ENCODE measurements around the gene STK38.
A peak's percentile ranks its signal among the peaks of the same experiment; 100 is the strongest.

STK38 gene

GRCh38 chr6:36505744-36506534 is 41.3 kb downstream of the STK38 start:
- Histone ChIP-seq H3K27me3 (replicated peaks in 2 of 5; ENCODE audit: control insufficient read depth in 4 of 5, insufficient read depth in 5 of 5, low read length in 4 of 5) (no peaks in the 10 kb centered on the region), H3K9me3 (ENCODE audit: control extremely low read depth in 1 of 5, control insufficient read depth in 4 of 5, insufficient read depth in 2 of 5, low read depth in 1 of 5, low read length in 4 of 5) (peaks cover 0 to 10% (median 5%) of the 10 kb centered on the region in 5 experiments), H3K4me3 (ENCODE audit: control insufficient read depth in 1 of 7, extremely low read depth in 1 of 7, insufficient read depth in 4 of 7, low read depth in 2 of 7, low read length in 6 of 7) (no peak overlapping the region), H3K36me3 (ENCODE audit: control insufficient read depth in 4 of 4, insufficient read depth in 4 of 4, low read length in 3 of 4) (peaks cover 24 to 77% (median 50%) of the 10 kb centered on the region in 4 experiments), H3K27ac (ENCODE audit: insufficient read depth in 1 of 2, low read depth in 1 of 2, low read length in 2 of 2, poor library complexity in 1 of 2, severe bottlenecking in 2 of 2) (no peak overlapping the region), H3K4me1 (ENCODE audit: control extremely low read depth in 1 of 4, control insufficient read depth in 4 of 4, insufficient read depth in 4 of 4, low read length in 3 of 4) (no peaks in the 10 kb centered on the region)
- POLR2A ChIA-PET: no interaction called here
- WGBS (ENCODE audit: insufficient coverage): 100% methylated on average over 1 of the region's 6 CpGs
- DNase-seq: no peak
- CTCF ChIA-PET: interaction anchor here (1.4 kb wide), 1 partner anchor 77 kb away, joined by 3 read pairs; no protein-coding TSS in a partner anchor

- Histone ChIP-seq H3K27ac (ENCODE audit: insufficient read depth in 1 of 2, low read depth in 1 of 2, low read length in 2 of 2, poor library complexity in 1 of 2, severe bottlenecking in 2 of 2) (no peak overlapping the region), H3K27me3 (replicated peaks in 2 of 5; ENCODE audit: control insufficient read depth in 4 of 5, insufficient read depth in 5 of 5, low read length in 4 of 5) (no peaks in the 10 kb centered on the region), H3K4me1 (ENCODE audit: control extremely low read depth in 1 of 4, control insufficient read depth in 4 of 4, insufficient read depth in 4 of 4, low read length in 3 of 4) (no peaks in the 10 kb centered on the region), H3K4me3 (ENCODE audit: control insufficient read depth in 1 of 7, extremely low read depth in 1 of 7, insufficient read depth in 4 of 7, low read depth in 2 of 7, low read length in 6 of 7) (no peak overlapping the region), H3K36me3 (ENCODE audit: control insufficient read depth in 4 of 4, insufficient read depth in 4 of 4, low read length in 3 of 4) (peaks cover 18 to 74% (median 44%) of the 10 kb centered on the region in 4 experiments), H3K9me3 (ENCODE audit: control extremely low read depth in 1 of 5, control insufficient read depth in 4 of 5, insufficient read depth in 2 of 5, low read depth in 1 of 5, low read length in 4 of 5) (peaks cover 0 to 5% (median 4%) of the 10 kb centered on the region in 5 experiments)
- ChIA-PET CTCF (interaction anchor here (1.4 kb wide), 1 partner anchor 76 kb away, joined by 3 read pairs; no protein-coding TSS in a partner anchor), POLR2A (no interaction called here)
- 100% methylated on average over 1 of the region's 2 CpGs for WGBS (ENCODE audit: insufficient coverage)
- no peak for DNase-seq
Measured at GRCh38 chr6:36504982-36505381, 42.3 kb downstream of the STK38 start.

- no CpG with 5 or more reads among the region's 3 CpGs for WGBS (ENCODE audit: insufficient coverage)
- ChIA-PET CTCF (interaction anchor here (1.3 to 1.7 kb wide), 3 partner anchors 15 to 75 kb away, joined by 3 to 4 read pairs (median 4); no protein-coding TSS in a partner anchor), POLR2A (no interaction called here)
- H3K4me3 ChIP-seq (ENCODE audit: control insufficient read depth in 1 of 7, extremely low read depth in 1 of 7, insufficient read depth in 4 of 7, low read depth in 2 of 7, low read length in 6 of 7): no peak overlapping the region
- no peaks in the 10 kb centered on the region for H3K27me3 ChIP-seq (replicated peaks in 2 of 5; ENCODE audit: control insufficient read depth in 4 of 5, insufficient read depth in 5 of 5, low read length in 4 of 5)
- no peak overlapping the region for H3K27ac ChIP-seq (ENCODE audit: insufficient read depth in 1 of 2, low read depth in 1 of 2, low read length in 2 of 2, poor library complexity in 1 of 2, severe bottlenecking in 2 of 2)
- H3K36me3 ChIP-seq (ENCODE audit: control insufficient read depth in 4 of 4, insufficient read depth in 4 of 4, low read length in 3 of 4): peaks cover 21 to 74% (median 44%) of the 10 kb centered on the region in 4 experiments
- H3K9me3 ChIP-seq (ENCODE audit: control extremely low read depth in 1 of 5, control insufficient read depth in 4 of 5, insufficient read depth in 2 of 5, low read depth in 1 of 5, low read length in 4 of 5): no peaks in the 10 kb centered on the region
- DNase-seq: no peak
- H3K4me1 ChIP-seq (ENCODE audit: control extremely low read depth in 1 of 4, control insufficient read depth in 4 of 4, insufficient read depth in 4 of 4, low read length in 3 of 4): no peaks in the 10 kb centered on the region
Measured at GRCh38 chr6:36504181-36504580, 43.1 kb downstream of the STK38 start.

- 100% methylated on average over 2 of the region's 6 CpGs for WGBS (ENCODE audit: insufficient coverage)
- Histone ChIP-seq H3K27ac (ENCODE audit: insufficient read depth in 1 of 2, low read depth in 1 of 2, low read length in 2 of 2, poor library complexity in 1 of 2, severe bottlenecking in 2 of 2) (no peak overlapping the region), H3K36me3 (ENCODE audit: control insufficient read depth in 4 of 4, insufficient read depth in 4 of 4, low read length in 3 of 4) (peaks cover 29 to 85% (median 47%) of the 10 kb centered on the region in 4 experiments), H3K4me1 (ENCODE audit: control extremely low read depth in 1 of 4, control insufficient read depth in 4 of 4, insufficient read depth in 4 of 4, low read length in 3 of 4) (no peaks in the 10 kb centered on the region), H3K9me3 (ENCODE audit: control extremely low read depth in 1 of 5, control insufficient read depth in 4 of 5, insufficient read depth in 2 of 5, low read depth in 1 of 5, low read length in 4 of 5) (no peaks in the 10 kb centered on the region), H3K27me3 (replicated peaks in 2 of 5; ENCODE audit: control insufficient read depth in 4 of 5, insufficient read depth in 5 of 5, low read length in 4 of 5) (no peaks in the 10 kb centered on the region), H3K4me3 (ENCODE audit: control insufficient read depth in 1 of 7, extremely low read depth in 1 of 7, insufficient read depth in 4 of 7, low read depth in 2 of 7, low read length in 6 of 7) (no peak overlapping the region)
- DNase-seq: no peak
- ChIA-PET CTCF (interaction anchor here (0.9 to 2.1 kb wide), 2 partner anchors 11 to 18 kb away, joined by 3 to 5 read pairs; no protein-coding TSS in a partner anchor), POLR2A (interaction anchor here (0.6 kb wide), 1 partner anchor 68 kb away, joined by 3 read pairs; no protein-coding TSS in a partner anchor)
Measured at GRCh38 chr6:36501686-36502085, 45.6 kb downstream of the STK38 start.

GRCh38 chr6:36499918-36500317 is 47.4 kb downstream of the STK38 start:
- H3K27ac ChIP-seq (ENCODE audit: insufficient read depth in 1 of 2, low read depth in 1 of 2, low read length in 2 of 2, poor library complexity in 1 of 2, severe bottlenecking in 2 of 2): no peak overlapping the region
- 100% methylated on average over 1 of the region's 4 CpGs for WGBS (ENCODE audit: insufficient coverage)
- CTCF ChIA-PET: interaction anchor here (0.7 to 1.3 kb wide), 3 partner anchors 12 to 80 kb away, joined by 3 read pairs; no protein-coding TSS in a partner anchor
- H3K4me1 ChIP-seq (ENCODE audit: control extremely low read depth in 1 of 4, control insufficient read depth in 4 of 4, insufficient read depth in 4 of 4, low read length in 3 of 4): no peaks in the 10 kb centered on the region
- DNase-seq: no peak
- POLR2A ChIA-PET: interaction anchor here (0.7 kb wide), 1 partner anchor 11 kb away, joined by 4 read pairs; no protein-coding TSS in a partner anchor
- no peaks in the 10 kb centered on the region for H3K9me3 ChIP-seq (ENCODE audit: control extremely low read depth in 1 of 5, control insufficient read depth in 4 of 5, insufficient read depth in 2 of 5, low read depth in 1 of 5, low read length in 4 of 5)
- H3K36me3 ChIP-seq (ENCODE audit: control insufficient read depth in 4 of 4, insufficient read depth in 4 of 4, low read length in 3 of 4): peaks cover 22 to 86% (median 49%) of the 10 kb centered on the region in 4 experiments
- no peak overlapping the region for H3K4me3 ChIP-seq (ENCODE audit: control insufficient read depth in 1 of 7, extremely low read depth in 1 of 7, insufficient read depth in 4 of 7, low read depth in 2 of 7, low read length in 6 of 7)
- no peaks in the 10 kb centered on the region for H3K27me3 ChIP-seq (replicated peaks in 2 of 5; ENCODE audit: control insufficient read depth in 4 of 5, insufficient read depth in 5 of 5, low read length in 4 of 5)

GRCh38 chr6:36495086-36495485 is 52.2 kb downstream of the STK38 start:
- Histone ChIP-seq H3K9me3 (ENCODE audit: control extremely low read depth in 1 of 5, control insufficient read depth in 4 of 5, insufficient read depth in 2 of 5, low read depth in 1 of 5, low read length in 4 of 5) (no peaks in the 10 kb centered on the region), H3K36me3 (ENCODE audit: control insufficient read depth in 4 of 4, insufficient read depth in 4 of 4, low read length in 3 of 4) (peaks cover 28 to 73% (median 50%) of the 10 kb centered on the region in 4 experiments), H3K4me3 (ENCODE audit: control insufficient read depth in 1 of 7, extremely low read depth in 1 of 7, insufficient read depth in 4 of 7, low read depth in 2 of 7, low read length in 6 of 7) (no peak overlapping the region), H3K4me1 (ENCODE audit: control extremely low read depth in 1 of 4, control insufficient read depth in 4 of 4, insufficient read depth in 4 of 4, low read length in 3 of 4) (peaks cover 0 to 16% (median 2%) of the 10 kb centered on the region in 4 experiments), H3K27me3 (replicated peaks in 2 of 5; ENCODE audit: control insufficient read depth in 4 of 5, insufficient read depth in 5 of 5, low read length in 4 of 5) (no peaks in the 10 kb centered on the region), H3K27ac (ENCODE audit: insufficient read depth in 1 of 2, low read depth in 1 of 2, low read length in 2 of 2, poor library complexity in 1 of 2, severe bottlenecking in 2 of 2) (no peak overlapping the region)
- 100% methylated on average over 4 of the region's 5 CpGs for WGBS (ENCODE audit: insufficient coverage)
- DNase-seq: no peak
- ChIA-PET CTCF (no interaction called here), POLR2A (no interaction called here)

GRCh38 chr6:36493859-36494258 is 53.4 kb downstream of the STK38 start:
- ChIA-PET CTCF (no interaction called here), POLR2A (no interaction called here)
- Histone ChIP-seq H3K4me3 (ENCODE audit: control insufficient read depth in 1 of 7, extremely low read depth in 1 of 7, insufficient read depth in 4 of 7, low read depth in 2 of 7, low read length in 6 of 7) (no peak overlapping the region), H3K27me3 (replicated peaks in 2 of 5; ENCODE audit: control insufficient read depth in 4 of 5, insufficient read depth in 5 of 5, low read length in 4 of 5) (no peaks in the 10 kb centered on the region), H3K9me3 (ENCODE audit: control extremely low read depth in 1 of 5, control insufficient read depth in 4 of 5, insufficient read depth in 2 of 5, low read depth in 1 of 5, low read length in 4 of 5) (no peaks in the 10 kb centered on the region), H3K27ac (ENCODE audit: insufficient read depth in 1 of 2, low read depth in 1 of 2, low read length in 2 of 2, poor library complexity in 1 of 2, severe bottlenecking in 2 of 2) (no peak overlapping the region), H3K36me3 (ENCODE audit: control insufficient read depth in 4 of 4, insufficient read depth in 4 of 4, low read length in 3 of 4) (peaks cover 20 to 73% (median 47%) of the 10 kb centered on the region in 4 experiments), H3K4me1 (ENCODE audit: control extremely low read depth in 1 of 4, control insufficient read depth in 4 of 4, insufficient read depth in 4 of 4, low read length in 3 of 4) (peaks cover 0 to 16% (median 2%) of the 10 kb centered on the region in 4 experiments)
- DNase-seq: peak in 1 of 3 donors; percentile 11
- WGBS (ENCODE audit: insufficient coverage): 83% methylated on average over 1 of the region's 2 CpGs

All from common myeloid progenitor, CD34-positive (primary cell).